ENCODE data around the gene ITIH1.
"Not testable (repeated sequence)": the region's sequence is repeated elsewhere in the genome, so short reads cannot be mapped to it uniquely, and the experiment has no call there.

The ITIH1 gene, protein sequence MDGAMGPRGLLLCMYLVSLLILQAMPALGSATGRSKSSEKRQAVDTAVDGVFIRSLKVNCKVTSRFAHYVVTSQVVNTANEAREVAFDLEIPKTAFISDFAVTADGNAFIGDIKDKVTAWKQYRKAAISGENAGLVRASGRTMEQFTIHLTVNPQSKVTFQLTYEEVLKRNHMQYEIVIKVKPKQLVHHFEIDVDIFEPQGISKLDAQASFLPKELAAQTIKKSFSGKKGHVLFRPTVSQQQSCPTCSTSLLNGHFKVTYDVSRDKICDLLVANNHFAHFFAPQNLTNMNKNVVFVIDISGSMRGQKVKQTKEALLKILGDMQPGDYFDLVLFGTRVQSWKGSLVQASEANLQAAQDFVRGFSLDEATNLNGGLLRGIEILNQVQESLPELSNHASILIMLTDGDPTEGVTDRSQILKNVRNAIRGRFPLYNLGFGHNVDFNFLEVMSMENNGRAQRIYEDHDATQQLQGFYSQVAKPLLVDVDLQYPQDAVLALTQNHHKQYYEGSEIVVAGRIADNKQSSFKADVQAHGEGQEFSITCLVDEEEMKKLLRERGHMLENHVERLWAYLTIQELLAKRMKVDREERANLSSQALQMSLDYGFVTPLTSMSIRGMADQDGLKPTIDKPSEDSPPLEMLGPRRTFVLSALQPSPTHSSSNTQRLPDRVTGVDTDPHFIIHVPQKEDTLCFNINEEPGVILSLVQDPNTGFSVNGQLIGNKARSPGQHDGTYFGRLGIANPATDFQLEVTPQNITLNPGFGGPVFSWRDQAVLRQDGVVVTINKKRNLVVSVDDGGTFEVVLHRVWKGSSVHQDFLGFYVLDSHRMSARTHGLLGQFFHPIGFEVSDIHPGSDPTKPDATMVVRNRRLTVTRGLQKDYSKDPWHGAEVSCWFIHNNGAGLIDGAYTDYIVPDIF

DNA sequence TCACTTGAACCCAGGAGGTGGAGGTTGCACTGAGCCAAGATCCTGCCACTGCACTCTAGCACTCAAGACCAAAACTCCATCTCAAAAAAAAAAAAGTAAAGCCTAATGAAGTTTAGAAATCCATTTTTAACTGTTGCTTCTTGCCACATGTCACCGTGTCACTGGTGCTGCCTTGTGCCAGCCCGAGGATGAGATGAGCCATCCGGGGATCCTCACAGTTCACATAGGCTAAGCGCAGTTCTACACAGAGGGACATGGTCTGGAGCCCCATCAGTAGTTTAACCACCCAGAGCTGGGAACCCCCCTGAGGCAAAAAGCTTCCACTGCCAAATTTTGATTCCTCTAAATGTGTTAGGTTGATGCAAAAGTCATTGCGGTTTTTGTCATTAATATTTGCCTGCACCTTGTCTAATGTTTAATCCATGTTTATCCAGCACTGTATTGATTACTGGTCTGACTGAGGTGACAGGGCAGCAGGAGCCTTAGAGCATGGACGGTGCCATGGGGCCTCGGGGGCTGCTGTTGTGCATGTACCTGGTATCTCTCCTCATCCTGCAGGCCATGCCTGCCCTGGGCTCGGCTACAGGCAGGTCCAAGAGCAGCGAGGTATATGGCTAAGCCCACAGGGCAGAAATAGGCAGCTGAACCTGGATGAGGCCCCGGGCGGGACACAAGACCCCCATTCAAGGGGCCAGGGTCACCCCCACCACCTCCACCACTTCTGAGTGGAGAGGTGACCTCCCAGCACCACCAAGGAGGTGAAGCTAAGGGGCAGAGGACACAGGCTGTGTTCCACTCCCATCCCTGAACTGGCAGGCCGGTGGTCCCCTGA lies at the start of gene ITIH1:
TSS of gene ITIH1 (plus strand) at position 473 of the 832 bp plus-strand sequence. CDS start at position 490, 17 bp downstream.
- H3F3A ChIP-seq (ENCODE audit: control insufficient read depth, insufficient read depth): no peaks in the 10 kb centered on the region; the same call in 1 of the 2 replicates
- H3K4me2 ChIP-seq (ENCODE audit: low read length): no peak within 1 kb of the TSS
- H3K27me3 ChIP-seq (ENCODE audit: control insufficient read depth, low read length): peaks cover 5% of the 10 kb centered on the region; the same call in 1 of the 2 replicates
- H3K4me3 ChIP-seq (ENCODE audit: low read length): no peak within 1 kb of the TSS
- no peaks in the 10 kb centered on the region for H4K20me1 ChIP-seq (ENCODE audit: control insufficient read depth, insufficient read depth, low read depth, low read length)
- no peaks in the 10 kb centered on the region for H3K79me2 ChIP-seq (ENCODE audit: control insufficient read depth, low read length)
- TF ChIP-seq EZH2phosphoT487 (IDR thresholded peaks at IDR 0.05; ENCODE audit: borderline replicate concordance, low read length): no peak
- TF ChIP-seq, protein P1, sequence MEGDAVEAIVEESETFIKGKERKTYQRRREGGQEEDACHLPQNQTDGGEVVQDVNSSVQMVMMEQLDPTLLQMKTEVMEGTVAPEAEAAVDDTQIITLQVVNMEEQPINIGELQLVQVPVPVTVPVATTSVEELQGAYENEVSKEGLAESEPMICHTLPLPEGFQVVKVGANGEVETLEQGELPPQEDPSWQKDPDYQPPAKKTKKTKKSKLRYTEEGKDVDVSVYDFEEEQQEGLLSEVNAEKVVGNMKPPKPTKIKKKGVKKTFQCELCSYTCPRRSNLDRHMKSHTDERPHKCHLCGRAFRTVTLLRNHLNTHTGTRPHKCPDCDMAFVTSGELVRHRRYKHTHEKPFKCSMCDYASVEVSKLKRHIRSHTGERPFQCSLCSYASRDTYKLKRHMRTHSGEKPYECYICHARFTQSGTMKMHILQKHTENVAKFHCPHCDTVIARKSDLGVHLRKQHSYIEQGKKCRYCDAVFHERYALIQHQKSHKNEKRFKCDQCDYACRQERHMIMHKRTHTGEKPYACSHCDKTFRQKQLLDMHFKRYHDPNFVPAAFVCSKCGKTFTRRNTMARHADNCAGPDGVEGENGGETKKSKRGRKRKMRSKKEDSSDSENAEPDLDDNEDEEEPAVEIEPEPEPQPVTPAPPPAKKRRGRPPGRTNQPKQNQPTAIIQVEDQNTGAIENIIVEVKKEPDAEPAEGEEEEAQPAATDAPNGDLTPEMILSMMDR (IDR thresholded peaks at IDR 0.05; ENCODE audit: low read depth, low read length, poor library complexity, severe bottlenecking): no peak
- H3K9me2 ChIP-seq (replicated peaks; ENCODE audit: control insufficient read depth, low read length): no peaks in the 10 kb centered on the region
- H3K4me1 ChIP-seq (ENCODE audit: control insufficient read depth, low read length): peaks cover 10% of the 10 kb centered on the region
- H3K9me3 ChIP-seq (ENCODE audit: control insufficient read depth, insufficient read depth, low read length): no peaks in the 10 kb centered on the region
- H3K27ac ChIP-seq (ENCODE audit: low read depth, low read length): no peak within 1 kb of the TSS
- no peaks in the 10 kb centered on the region for H3K36me3 ChIP-seq (ENCODE audit: control insufficient read depth, low read length)

DNA sequence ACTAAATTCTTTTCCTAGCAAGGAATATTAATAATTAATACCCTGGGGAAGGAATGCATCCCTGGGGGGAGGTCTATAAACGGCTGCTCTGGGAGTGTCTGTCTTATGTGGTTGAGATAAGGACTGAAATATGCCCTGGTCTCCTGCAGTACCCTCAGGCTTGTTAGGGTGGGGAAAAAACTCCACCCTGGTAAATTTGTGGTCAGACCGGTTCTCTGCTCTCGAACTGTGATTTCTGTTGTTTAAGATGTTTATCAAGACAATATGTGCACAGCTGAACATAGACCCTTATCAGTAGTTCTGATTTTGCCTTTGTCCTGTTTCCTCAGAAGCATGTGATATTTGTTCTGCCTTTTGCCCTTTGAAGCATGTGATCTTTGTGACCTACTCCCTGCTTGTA lies 48.6 kb upstream of the ITIH1 start:
- H3K4me2 ChIP-seq (ENCODE audit: low read length); H3F3A ChIP-seq (ENCODE audit: control insufficient read depth, insufficient read depth); H3K27ac ChIP-seq (ENCODE audit: low read depth, low read length); H3K4me3 ChIP-seq (ENCODE audit: low read length); H3K27me3 ChIP-seq (ENCODE audit: control insufficient read depth, low read length); H3K4me1 ChIP-seq (ENCODE audit: control insufficient read depth, low read length); H3K9me2 ChIP-seq (replicated peaks; ENCODE audit: control insufficient read depth, low read length); H3K79me2 ChIP-seq (ENCODE audit: control insufficient read depth, low read length); H4K20me1 ChIP-seq (ENCODE audit: control insufficient read depth, insufficient read depth, low read depth, low read length); H3K9me3 ChIP-seq (ENCODE audit: control insufficient read depth, insufficient read depth, low read length): not testable (repeated sequence)
- peaks cover 27% of the 10 kb centered on the region for H3K36me3 ChIP-seq (ENCODE audit: control insufficient read depth, low read length)

DNA sequence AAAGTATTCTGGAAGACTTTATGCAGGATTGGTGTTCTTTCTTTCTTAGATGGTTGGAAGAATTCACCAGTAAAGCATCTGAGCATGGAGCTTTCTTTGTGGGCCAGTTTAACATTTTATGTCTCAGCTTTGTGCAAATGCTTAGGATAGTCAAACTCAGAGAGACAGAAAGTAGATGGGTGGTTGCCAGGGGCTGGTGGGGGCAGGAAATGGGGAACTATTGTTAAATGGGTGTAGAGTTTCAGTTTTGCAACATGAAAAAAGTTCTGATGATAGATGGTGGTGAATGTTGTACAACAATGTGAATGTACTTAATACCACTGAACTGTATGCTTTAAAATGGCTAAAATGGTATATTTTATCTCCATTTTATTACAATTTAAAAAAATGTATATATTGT lies 46.7 kb upstream of the ITIH1 start:
- Histone ChIP-seq H4K20me1 (ENCODE audit: control insufficient read depth, insufficient read depth, low read depth, low read length) (no peaks in the 10 kb centered on the region), H3K9me3 (ENCODE audit: control insufficient read depth, insufficient read depth, low read length) (no peaks in the 10 kb centered on the region), H3K4me3 (ENCODE audit: low read length) (no peak overlapping the region), H3K9me2 (replicated peaks; ENCODE audit: control insufficient read depth, low read length) (no peaks in the 10 kb centered on the region), H3K4me1 (ENCODE audit: control insufficient read depth, low read length) (no peaks in the 10 kb centered on the region), H3K4me2 (ENCODE audit: low read length) (no peak overlapping the region), H3K27ac (ENCODE audit: low read depth, low read length) (no peak overlapping the region), H3K79me2 (ENCODE audit: control insufficient read depth, low read length) (no peaks in the 10 kb centered on the region), H3F3A (ENCODE audit: control insufficient read depth, insufficient read depth) (0 out of 2 replicates have a peak, but pooled peaks cover 5% of the 10 kb centered on the region), H3K27me3 (ENCODE audit: control insufficient read depth, low read length) (no peaks in the 10 kb centered on the region), H3K36me3 (ENCODE audit: control insufficient read depth, low read length) (peaks cover 36% of the 10 kb centered on the region)
- TF ChIP-seq, protein P1 (IDR thresholded peaks at IDR 0.05; ENCODE audit: low read depth, low read length, poor library complexity, severe bottlenecking): no peak
- TF ChIP-seq EZH2phosphoT487 (IDR thresholded peaks at IDR 0.05; ENCODE audit: borderline replicate concordance, low read length): no peak

Data from DOHH2 (cell line).